Astrocyte of the cerebellum (primary cell): ENCODE data around the gene CLDN1.

Experiments
- DNase-seq: peaks from one replicate; pipeline ENCODE4 v3.0.0-alpha.2; 2011; ENCODE audit warnings: low read depth
- H3K4me3 ChIP-seq: 2 replicates; pipeline ENCODE4 v1.5.1; 2011; ENCODE audit warnings: mild to moderate bottlenecking, low read depth, low read length, moderate library complexity
- CTCF ChIP-seq: IDR thresholded peaks from 2 replicates; pipeline ENCODE4 v1.5.1; 2012; ENCODE audit warnings: low read length, low read depth, moderate library complexity, mild to moderate bottlenecking; ENCODE audit errors: missing control alignments
- in situ Hi-C: cut with HindIII; loops from 2 replicates; pipeline ENCODE4 v1.10.0; 2017; ENCODE audit warnings: low sequenced_read_pairs

Gene CLDN1

DNA sequence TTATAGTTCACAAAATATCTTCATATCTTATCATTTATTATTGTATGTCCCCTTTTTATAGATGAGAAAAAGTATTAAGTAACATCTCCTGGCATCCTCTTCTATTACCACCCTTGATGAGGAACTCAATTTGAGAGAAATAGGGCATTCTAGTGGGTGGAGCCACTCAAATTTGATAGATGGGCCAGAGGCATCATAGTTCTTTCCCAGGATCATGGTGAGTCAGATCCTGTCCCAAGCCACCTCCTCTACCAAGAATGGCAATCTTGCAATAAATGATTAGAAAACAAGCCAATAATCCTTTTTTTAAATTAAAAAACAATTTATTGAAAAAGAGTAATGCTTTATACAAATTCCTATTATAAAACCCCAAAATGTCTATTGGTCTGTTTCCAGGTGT is 16.8 kb downstream of the CLDN1 start:
- DNase-seq: no peak
- in situ Hi-C loops: no loop called here
- TF ChIP-seq CTCF: no peak
- no peak overlapping the region for H3K4me3 ChIP-seq

DNA sequence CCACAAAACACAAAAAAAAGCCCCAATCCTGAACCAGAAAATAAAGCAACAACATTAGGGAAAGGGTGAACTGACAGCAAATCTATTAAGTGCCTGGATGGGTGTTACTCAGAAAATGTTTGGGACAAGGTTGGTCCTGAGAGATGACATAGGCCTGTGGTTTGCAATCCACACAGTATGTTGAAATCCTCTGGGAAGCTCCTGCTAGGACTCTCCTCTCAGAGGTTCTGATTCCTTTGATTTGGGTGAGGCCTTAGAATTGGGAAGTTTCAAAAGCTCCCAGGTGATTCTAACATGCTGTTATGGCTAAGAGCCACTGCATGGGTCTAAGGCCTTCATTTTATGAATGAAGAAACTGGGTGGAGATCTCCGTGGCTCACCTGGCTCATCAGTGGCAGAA is 18.4 kb downstream of the CLDN1 start:
- no peak overlapping the region for H3K4me3 ChIP-seq
- no peak for DNase-seq
- in situ Hi-C loops: no loop called here
- no peak for TF ChIP-seq CTCF

DNA sequence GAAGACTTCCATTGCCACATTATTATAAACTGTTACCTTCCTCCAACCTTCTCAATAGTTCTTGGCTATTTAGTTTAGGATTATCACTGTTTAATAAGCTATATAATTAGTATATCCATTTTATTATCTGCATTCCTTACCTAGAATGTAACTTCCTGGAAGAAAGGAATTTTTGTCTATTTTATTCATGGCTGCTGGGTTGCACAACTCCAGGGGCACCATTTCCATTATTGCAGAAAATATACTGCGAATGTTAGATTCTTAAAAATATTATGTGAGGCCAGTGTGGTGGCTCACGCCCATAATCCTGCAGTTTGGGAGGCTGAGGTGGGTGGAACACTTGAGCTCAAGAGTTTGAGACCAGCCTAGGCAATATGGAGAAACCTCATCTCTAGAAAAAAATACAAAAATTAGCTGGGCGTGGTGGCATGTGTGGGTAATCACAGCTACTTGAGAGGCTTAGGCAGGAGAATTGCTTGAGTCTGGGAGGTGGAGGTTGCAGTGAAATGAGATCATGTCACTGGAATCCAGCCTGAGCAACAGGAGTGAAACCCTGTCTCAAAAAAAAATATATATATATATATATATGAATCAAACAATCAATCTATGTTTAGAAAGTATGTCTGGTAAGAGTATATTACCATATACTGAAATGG is 19.9 kb downstream of the CLDN1 start:
- no peak overlapping the region for H3K4me3 ChIP-seq
- in situ Hi-C loops: no loop called here
- no peak for TF ChIP-seq CTCF
- DNase-seq: no peak

- no peak overlapping the region for H3K4me3 ChIP-seq
- in situ Hi-C loops: no loop called here
- TF ChIP-seq CTCF: no peak
- DNase-seq: no peak
These were observed 20.7 kb downstream of the CLDN1 start for GRCh38 chr3:190301591-190301990.

DNA sequence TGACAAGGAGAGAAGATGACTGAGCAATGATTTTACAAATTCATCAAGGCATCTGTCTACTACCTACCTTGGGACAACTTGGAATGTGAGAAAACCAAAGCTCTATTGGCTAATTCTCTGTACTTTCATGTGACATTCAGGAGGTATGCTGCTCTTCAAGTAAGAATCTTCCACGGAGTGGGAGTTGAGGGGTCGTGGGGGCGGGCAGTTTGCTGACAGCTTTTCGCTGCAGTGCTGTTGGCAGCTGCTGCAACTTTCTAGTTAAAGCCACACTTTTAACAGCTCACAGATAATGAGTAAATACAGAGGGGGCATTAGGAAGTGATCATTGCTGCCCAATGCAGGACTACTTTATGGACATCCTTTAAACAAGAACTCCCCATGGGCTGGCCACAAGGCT is 22.3 kb downstream of the CLDN1 start:
- no peak for DNase-seq
- H3K4me3 ChIP-seq: no peak overlapping the region

DNA sequence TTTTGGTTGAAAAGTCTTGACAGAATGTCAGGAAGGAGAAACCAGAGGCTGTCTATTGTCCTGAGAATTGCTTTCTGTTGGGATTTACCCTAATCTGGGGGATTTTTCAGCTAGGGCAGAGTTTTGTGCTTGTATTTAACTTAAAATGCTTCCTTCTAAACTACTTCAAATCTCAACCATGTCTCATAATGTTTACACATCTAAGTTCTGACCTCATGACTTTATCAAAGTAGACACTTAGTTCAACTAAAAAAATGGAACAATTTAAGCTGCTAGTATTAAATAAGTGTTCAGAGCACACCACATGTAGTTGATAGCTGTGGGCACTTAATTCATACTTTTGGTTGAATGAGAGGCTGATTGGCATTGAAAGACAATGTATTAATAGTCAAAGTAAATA is 28.2 kb downstream of the CLDN1 start:
- TF ChIP-seq CTCF: no peak
- no peak for DNase-seq
- H3K4me3 ChIP-seq: no peak overlapping the region
- in situ Hi-C loops: no loop called here

More for the DNA sequence above, 22.3 kb downstream of the CLDN1 start:
- in situ Hi-C loops: no loop called here
- no peak for TF ChIP-seq CTCF
